Activated T-cell treated with anti-CD3 and anti-CD28 coated beads for 4 hours (primary cell): ENCODE data around the gene CLIP4.
"Not testable (repeated sequence)": the region's sequence is repeated elsewhere in the genome, so short reads cannot be mapped to it uniquely, and the experiment has no call there.

Source experiments
- DNase-seq: peaks from one replicate; pipeline ENCODE4 v3.0.0-alpha.2; 2020

CLIP4 gene

GRCh38 chr2:29114946-29115609 lies at the start of gene CLIP4:
Gene CLIP4, plus strand, starts transcription at chr2:29115415. Its CDS starts 5,974 bp downstream, at chr2:29121389.
- peak; percentile 78 for DNase-seq

- no peak for DNase-seq
Measured at GRCh38 chr2:29066271-29066860, 48.8 kb upstream of the CLIP4 start.

- no peak for DNase-seq
Measured at GRCh38 chr2:29066997-29067605, 48.1 kb upstream of the CLIP4 start.

- DNase-seq = no peak
Measured at GRCh38 chr2:29068513-29068912, 46.7 kb upstream of the CLIP4 start.

GRCh38 chr2:29070526-29070925 lies 44.7 kb upstream of the CLIP4 start:
- DNase-seq = no peak

GRCh38 chr2:29071032-29071975 lies 43.9 kb upstream of the CLIP4 start:
- no peak for DNase-seq

- no peak for DNase-seq
Measured at GRCh38 chr2:29072251-29072650, 43.0 kb upstream of the CLIP4 start.

- DNase-seq = no peak
Measured at GRCh38 chr2:29072971-29073725, 42.1 kb upstream of the CLIP4 start.

- DNase-seq = no peak
Measured at GRCh38 chr2:29073933-29074332, 41.3 kb upstream of the CLIP4 start.

GRCh38 chr2:29074411-29074810 lies 40.8 kb upstream of the CLIP4 start, which contains the start of gene PCARE:
Gene PCARE, minus strand, starts transcription at chr2:29074523. Its CDS starts 262 bp downstream, at chr2:29074261.
- no peak for DNase-seq

GRCh38 chr2:29075894-29076705 lies 39.1 kb upstream of the CLIP4 start:
- no peak for DNase-seq

GRCh38 chr2:29079887-29080286 lies 35.3 kb upstream of the CLIP4 start:
- DNase-seq = no peak

GRCh38 chr2:29080886-29081743 lies 34.1 kb upstream of the CLIP4 start:
- DNase-seq = no peak

GRCh38 chr2:29082804-29083495 lies 32.3 kb upstream of the CLIP4 start:
- DNase-seq = no peak

GRCh38 chr2:29084554-29084953 lies 30.7 kb upstream of the CLIP4 start:
- DNase-seq = no peak

GRCh38 chr2:29090311-29090710 lies 24.9 kb upstream of the CLIP4 start:
- not testable (repeated sequence) for DNase-seq

- DNase-seq = no peak
Measured at GRCh38 chr2:29096969-29097368, 18.2 kb upstream of the CLIP4 start.

GRCh38 chr2:29097569-29097968 lies 17.6 kb upstream of the CLIP4 start:
- no peak for DNase-seq

GRCh38 chr2:29100564-29100963 lies 14.7 kb upstream of the CLIP4 start:
- no peak for DNase-seq

- no peak for DNase-seq
Measured at GRCh38 chr2:29104688-29105087, 10.5 kb upstream of the CLIP4 start.
